ENCODE results near the gene TNFAIP8L2.

TNFAIP8L2 gene

GRCh38 chr1:151130987-151131586 is 25.4 kb upstream of the TNFAIP8L2 start:
- no peak for TF ChIP-seq EZH2phosphoT487 (IDR thresholded peaks at IDR 0.05; ENCODE audit: low read length)
- TF ChIP-seq, protein P1, sequence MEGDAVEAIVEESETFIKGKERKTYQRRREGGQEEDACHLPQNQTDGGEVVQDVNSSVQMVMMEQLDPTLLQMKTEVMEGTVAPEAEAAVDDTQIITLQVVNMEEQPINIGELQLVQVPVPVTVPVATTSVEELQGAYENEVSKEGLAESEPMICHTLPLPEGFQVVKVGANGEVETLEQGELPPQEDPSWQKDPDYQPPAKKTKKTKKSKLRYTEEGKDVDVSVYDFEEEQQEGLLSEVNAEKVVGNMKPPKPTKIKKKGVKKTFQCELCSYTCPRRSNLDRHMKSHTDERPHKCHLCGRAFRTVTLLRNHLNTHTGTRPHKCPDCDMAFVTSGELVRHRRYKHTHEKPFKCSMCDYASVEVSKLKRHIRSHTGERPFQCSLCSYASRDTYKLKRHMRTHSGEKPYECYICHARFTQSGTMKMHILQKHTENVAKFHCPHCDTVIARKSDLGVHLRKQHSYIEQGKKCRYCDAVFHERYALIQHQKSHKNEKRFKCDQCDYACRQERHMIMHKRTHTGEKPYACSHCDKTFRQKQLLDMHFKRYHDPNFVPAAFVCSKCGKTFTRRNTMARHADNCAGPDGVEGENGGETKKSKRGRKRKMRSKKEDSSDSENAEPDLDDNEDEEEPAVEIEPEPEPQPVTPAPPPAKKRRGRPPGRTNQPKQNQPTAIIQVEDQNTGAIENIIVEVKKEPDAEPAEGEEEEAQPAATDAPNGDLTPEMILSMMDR (IDR thresholded peaks at IDR 0.05; ENCODE audit: low read length), result no peak
- TF ChIP-seq EZH2 (optimal IDR thresholded peaks at IDR 0.05; ENCODE audit: low read depth, low read length), result no peak
- no peak for DNase-seq
- H3K27ac ChIP-seq (ENCODE audit: low read length), result no peak overlapping the region
- H3K4me3 ChIP-seq (ENCODE audit: low read length), result no peak overlapping the region
- H3K9me3 ChIP-seq (replicated peaks; ENCODE audit: insufficient read depth, low read length), result no peaks in the 10 kb centered on the region
- H4K20me1 ChIP-seq (ENCODE audit: insufficient read depth, low read length), result no peaks in the 10 kb centered on the region
- no peak overlapping the region for H2AFZ ChIP-seq (ENCODE audit: low read length)
- no peaks in the 10 kb centered on the region for H3K36me3 ChIP-seq (replicated peaks; ENCODE audit: insufficient read depth, low read length)
- peaks cover 9% of the 10 kb centered on the region for H3K4me1 ChIP-seq (ENCODE audit: low read length)
- 0 out of 2 replicates have a peak overlapping the region, but pooled peaks have one; percentile 2 for H3K4me2 ChIP-seq (ENCODE audit: low read depth, low read length)
- no peaks in the 10 kb centered on the region for H3F3A ChIP-seq (ENCODE audit: insufficient read depth, low read length)
- peaks cover 26% of the 10 kb centered on the region for H3K27me3 ChIP-seq (replicated peaks; ENCODE audit: insufficient read depth, low read length)
- H3K9me2 ChIP-seq (replicated peaks; ENCODE audit: insufficient read depth, low read length), result no peaks in the 10 kb centered on the region
- H3K79me2 ChIP-seq (ENCODE audit: low read length), result no peaks in the 10 kb centered on the region
- no peak overlapping the region for H3K9ac ChIP-seq (ENCODE audit: low read length)

GRCh38 chr1:151131701-151132334 is 24.6 kb upstream of the TNFAIP8L2 start:
- H4K20me1 ChIP-seq (ENCODE audit: insufficient read depth, low read length), result no peaks in the 10 kb centered on the region
- no peaks in the 10 kb centered on the region for H3F3A ChIP-seq (ENCODE audit: insufficient read depth, low read length)
- peaks cover 31% of the 10 kb centered on the region for H3K27me3 ChIP-seq (replicated peaks; ENCODE audit: insufficient read depth, low read length)
- H3K9ac ChIP-seq (ENCODE audit: low read length), result no peak overlapping the region
- H3K9me3 ChIP-seq (replicated peaks; ENCODE audit: insufficient read depth, low read length), result no peaks in the 10 kb centered on the region
- H3K9me2 ChIP-seq (replicated peaks; ENCODE audit: insufficient read depth, low read length), result no peaks in the 10 kb centered on the region
- no peaks in the 10 kb centered on the region for H3K79me2 ChIP-seq (ENCODE audit: low read length)
- no peaks in the 10 kb centered on the region for H3K36me3 ChIP-seq (replicated peaks; ENCODE audit: insufficient read depth, low read length)
- peaks cover 9% of the 10 kb centered on the region for H3K4me1 ChIP-seq (ENCODE audit: low read length)
- no peak overlapping the region for H3K4me2 ChIP-seq (ENCODE audit: low read depth, low read length)
- no peak overlapping the region for H3K4me3 ChIP-seq (ENCODE audit: low read length)
- TF ChIP-seq, protein P1 (IDR thresholded peaks at IDR 0.05; ENCODE audit: low read length), result no peak
- TF ChIP-seq EZH2 (optimal IDR thresholded peaks at IDR 0.05; ENCODE audit: low read depth, low read length) (no peak), EZH2phosphoT487 (IDR thresholded peaks at IDR 0.05; ENCODE audit: low read length) (no peak)
- DNase-seq, result no peak
- no peak overlapping the region for H2AFZ ChIP-seq (ENCODE audit: low read length)
- no peak overlapping the region for H3K27ac ChIP-seq (ENCODE audit: low read length)

DNA sequence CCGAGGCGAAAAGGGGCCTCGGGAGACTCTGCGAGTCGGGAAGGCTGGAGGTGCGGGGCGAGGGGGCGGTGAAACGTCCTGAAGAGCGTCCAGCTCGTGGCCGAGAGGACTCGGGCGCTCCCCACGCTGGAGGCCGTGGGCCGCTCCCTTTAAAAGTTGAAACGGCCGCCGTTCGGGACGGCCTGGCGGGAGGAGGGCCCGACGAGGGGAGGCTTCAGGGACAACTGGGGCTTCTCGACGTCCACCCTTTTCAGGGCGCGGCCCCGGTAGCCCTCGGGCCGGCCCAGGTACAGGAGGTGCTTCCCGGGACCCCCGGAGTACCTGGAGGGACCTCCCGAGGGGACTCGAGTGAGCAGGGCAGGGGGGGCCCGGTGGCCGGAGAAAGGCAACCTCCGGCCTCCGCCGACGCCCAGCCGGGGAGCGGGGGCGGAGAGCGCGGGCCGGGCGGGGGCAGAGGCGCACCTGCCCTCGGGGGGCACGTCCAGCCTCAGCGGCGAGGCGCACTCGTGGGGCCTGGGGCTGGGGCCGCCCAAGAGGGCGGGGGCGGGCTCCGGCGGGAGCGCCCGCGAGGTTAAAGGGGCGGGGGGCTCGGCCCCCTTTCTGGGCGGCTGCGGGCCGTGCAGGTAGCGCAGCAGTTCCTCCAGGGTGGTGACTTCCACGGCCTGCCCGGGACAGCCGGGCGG is 24.0 kb upstream of the TNFAIP8L2 start:
- Histone ChIP-seq H3K9me3 (replicated peaks; ENCODE audit: insufficient read depth, low read length) (no peaks in the 10 kb centered on the region), H3K4me3 (ENCODE audit: low read length) (no peak overlapping the region), H3K79me2 (ENCODE audit: low read length) (no peaks in the 10 kb centered on the region), H3K36me3 (replicated peaks; ENCODE audit: insufficient read depth, low read length) (no peaks in the 10 kb centered on the region), H3K9me2 (replicated peaks; ENCODE audit: insufficient read depth, low read length) (no peaks in the 10 kb centered on the region), H3K27ac (ENCODE audit: low read length) (no peak overlapping the region), H2AFZ (ENCODE audit: low read length) (no peak overlapping the region), H3K27me3 (replicated peaks; ENCODE audit: insufficient read depth, low read length) (peaks cover 31% of the 10 kb centered on the region), H4K20me1 (ENCODE audit: insufficient read depth, low read length) (no peaks in the 10 kb centered on the region), H3K9ac (ENCODE audit: low read length) (no peak overlapping the region), H3F3A (ENCODE audit: insufficient read depth, low read length) (no peaks in the 10 kb centered on the region), H3K4me2 (ENCODE audit: low read depth, low read length) (no peak overlapping the region), H3K4me1 (ENCODE audit: low read length) (peaks cover 9% of the 10 kb centered on the region)
- TF ChIP-seq, protein P1 (IDR thresholded peaks at IDR 0.05; ENCODE audit: low read length), result no peak
- no peak for TF ChIP-seq EZH2 (optimal IDR thresholded peaks at IDR 0.05; ENCODE audit: low read depth, low read length)
- TF ChIP-seq EZH2phosphoT487 (IDR thresholded peaks at IDR 0.05; ENCODE audit: low read length), result no peak
- DNase-seq, result no peak

All from MM.1S (cell line).